GM19023 (cell line): ENCODE results near the gene PLA2G4D.

ENCODE experiments used
- ATAC-seq: cut with Tn5 transposase; IDR thresholded peaks from one replicate; pipeline ENCODE4 v1.9.1; 2021; ENCODE audit warnings: mild to moderate bottlenecking, moderate library complexity; ENCODE audit not compliant: unreplicated experiment

Gene PLA2G4D

GRCh38 chr15:42031198-42031915, 63.0 kb downstream of the PLA2G4D start:
- ATAC-seq: no peak

- ATAC-seq: no peak
Measured at GRCh38 chr15:42027521-42027920, 66.8 kb downstream of the PLA2G4D start.

GRCh38 chr15:42024303-42024702, 70.1 kb downstream of the PLA2G4D start:
- no peak for ATAC-seq

GRCh38 chr15:42021593-42021992, 72.8 kb downstream of the PLA2G4D start:
- ATAC-seq: no peak

GRCh38 chr15:42020713-42021273, 73.6 kb downstream of the PLA2G4D start, which contains the start of gene PLA2G4E:
PLA2G4E (minus strand) TSS chr15:42021042; CDS start chr15:42021030, 12 bp downstream.
- ATAC-seq: no peak

GRCh38 chr15:42018306-42019224, 75.8 kb downstream of the PLA2G4D start:
- ATAC-seq: no peak
